A673 (cell line): ENCODE measurements around the gene SLC39A2. TPM values are rescaled to one million over a fixed set of nuclear protein-coding genes. Genes with fewer than 3 reads are reported as not detected.
"Not testable (repeated sequence)": the region's sequence is repeated elsewhere in the genome, so short reads cannot be mapped to it uniquely, and the experiment has no call there.

Source experiments
- BruUV-seq: library from RNA; stranded (reverse); fragments of 400-500 nt; replicated peaks from 2 replicates; lab custom pipeline; 2021; lab: Mats Ljungman, UMichigan
- CTCF ChIA-PET: fragments of 300-600 bp; sonication (Branson Sonifier 250); formaldehyde crosslinking; loops from one replicate; lab custom pipeline; 2022; ENCODE audit warnings: antibody characterized with exemption; lab: Charles Lee
- POLR2A ChIA-PET: fragments of 300-600 bp; sonication (Branson Sonifier 250); formaldehyde crosslinking; loops from one replicate; lab custom pipeline; 2022; ENCODE audit warnings: antibody characterized with exemption; ENCODE audit not compliant: low non-redundant PET; lab: Charles Lee
- DNase-seq: peaks from one replicate; pipeline ENCODE4 v3.0.0-alpha.2; 2015; ENCODE audit warnings: low spot score
- H3K27ac ChIP-seq: fragments of 200-600 bp; sonication (generic); 2 replicates; pipeline ENCODE4 v1.5.1; 2016; ENCODE audit warnings: mixed run types, low read depth, mild to moderate bottlenecking, mixed read lengths, antibody characterized with exemption, low read length; ENCODE audit not compliant: poor library complexity, severe bottlenecking
- H3K27me3 ChIP-seq: fragments of 200-600 bp; sonication (generic); replicated peaks from 2 replicates; pipeline ENCODE4 v1.6.1; 2017; ENCODE audit warnings: mixed run types, low read depth, mild to moderate bottlenecking, mixed read lengths, antibody characterized with exemption, low read length; ENCODE audit not compliant: insufficient read depth, poor library complexity
- H3K36me3 ChIP-seq: fragments of 200-600 bp; sonication (generic); 2 replicates; pipeline ENCODE4 v1.6.1; 2016; ENCODE audit warnings: mixed run types, mild to moderate bottlenecking, mixed read lengths, antibody characterized with exemption, low read length; ENCODE audit not compliant: insufficient read depth, poor library complexity, severe bottlenecking
- H3K4me1 ChIP-seq: fragments of 200-600 bp; sonication (generic); 2 replicates; pipeline ENCODE4 v1.6.1; 2017; ENCODE audit warnings: mixed run types, mild to moderate bottlenecking, mixed read lengths, antibody characterized with exemption, low read length; ENCODE audit not compliant: insufficient read depth, poor library complexity, severe bottlenecking
- H3K4me3 ChIP-seq: fragments of 200-600 bp; sonication (generic); 2 replicates; pipeline ENCODE4 v1.5.1; 2016; ENCODE audit warnings: low read depth, mixed run types, mild to moderate bottlenecking, mixed read lengths, low read length; ENCODE audit not compliant: poor library complexity, severe bottlenecking
- H3K9me3 ChIP-seq: fragments of 200-600 bp; sonication (generic); 2 replicates; pipeline ENCODE4 v1.6.1; 2016; ENCODE audit warnings: mixed run types, low read depth, mild to moderate bottlenecking, mixed read lengths, antibody characterized with exemption, low read length; ENCODE audit not compliant: poor library complexity, severe bottlenecking
- CTCF ChIP-seq: fragments of 300-800, 200-600 bp; sonication (generic); conservative IDR thresholded peaks from 2 replicates; pipeline ENCODE4 v1.5.1; 2017; ENCODE audit warnings: low read depth, mild to moderate bottlenecking, antibody characterized with exemption, low read length, moderate library complexity, mixed read lengths
- EZH2 ChIP-seq: fragments of 200-600 bp; sonication (generic); IDR thresholded peaks from 2 replicates; pipeline ENCODE4 v1.6.1; 2017; ENCODE audit warnings: borderline replicate concordance, low read depth, mild to moderate bottlenecking, mixed read lengths, antibody characterized with exemption, low read length; ENCODE audit not compliant: poor library complexity, severe bottlenecking
- intact Hi-C: fragments of 100-400 bp; cut with micrococcal nuclease; formaldehyde crosslinking; loops from one replicate; pipeline ENCODE4 v1.10.0; 2022; ENCODE audit not compliant: unreplicated experiment
- total RNA-seq: library from RNA; stranded (reverse); gene quantifications from 2 replicates; pipeline ENCODE4 v1.2.3, GENCODE V29; 2021

Gene SLC39A2
- total RNA-seq, 1 experiment from 2014 or later = not detected

- no TSS peak for BruUV-seq
- ChIA-PET POLR2A (no interaction called here), CTCF (no interaction called here)
- intact Hi-C loops = no loop called here
- Histone ChIP-seq H3K36me3 (no peaks in the 10 kb centered on the region), H3K9me3 (no peaks in the 10 kb centered on the region), H3K4me3 (no peak overlapping the region), H3K27ac (no peak overlapping the region), H3K4me1 (peaks cover 2% of the 10 kb centered on the region), H3K27me3 (no peaks in the 10 kb centered on the region)
- no peak for DNase-seq
- no peak for TF ChIP-seq CTCF
- no peak for TF ChIP-seq EZH2
Observed at GRCh38 chr14:20956376-20956976, 42.6 kb upstream of the SLC39A2 start.

DNA sequence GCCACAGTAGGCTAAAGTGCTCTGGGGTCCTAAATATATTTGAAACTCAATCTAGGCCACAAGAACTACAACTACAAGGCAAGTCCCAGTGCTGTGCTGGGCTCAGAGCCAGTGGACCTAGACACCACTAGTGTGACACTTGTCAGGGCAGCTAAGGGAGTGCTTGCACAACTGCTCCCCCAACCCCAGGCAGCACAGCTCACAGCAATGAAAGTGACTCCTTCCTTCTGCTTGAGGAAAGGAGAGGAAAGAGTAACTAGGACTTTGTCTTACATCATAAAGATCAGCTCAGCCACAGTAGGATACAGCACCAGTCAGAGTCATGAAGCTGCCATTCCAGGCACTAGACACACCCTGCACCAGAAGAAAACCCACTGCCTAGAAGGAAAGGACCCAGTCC lies 40.1 kb upstream of the SLC39A2 start:
- H3K27ac ChIP-seq, DNase-seq, H3K4me1 ChIP-seq, H3K4me3 ChIP-seq, POLR2A ChIA-PET, H3K36me3 ChIP-seq, H3K9me3 ChIP-seq, intact Hi-C loops, H3K27me3 ChIP-seq, BruUV-seq: not testable (repeated sequence)
- CTCF ChIA-PET = interaction anchor here (1.3 kb wide), 1 partner anchor 12 kb away, joined by 3 read pairs; no protein-coding TSS in a partner anchor

GRCh38 chr14:20969336-20969735 lies 29.8 kb upstream of the SLC39A2 start:
- Histone ChIP-seq H3K9me3 (no peaks in the 10 kb centered on the region), H3K4me1 (peaks cover 3% of the 10 kb centered on the region), H3K36me3 (no peaks in the 10 kb centered on the region), H3K27ac (no peak overlapping the region), H3K27me3 (no peaks in the 10 kb centered on the region), H3K4me3 (no peak overlapping the region)
- intact Hi-C loops = no loop called here
- CTCF ChIA-PET = no interaction called here
- BruUV-seq = no TSS peak
- no peak for TF ChIP-seq CTCF
- no peak for TF ChIP-seq EZH2
- POLR2A ChIA-PET = no interaction called here
- DNase-seq = no peak

DNA sequence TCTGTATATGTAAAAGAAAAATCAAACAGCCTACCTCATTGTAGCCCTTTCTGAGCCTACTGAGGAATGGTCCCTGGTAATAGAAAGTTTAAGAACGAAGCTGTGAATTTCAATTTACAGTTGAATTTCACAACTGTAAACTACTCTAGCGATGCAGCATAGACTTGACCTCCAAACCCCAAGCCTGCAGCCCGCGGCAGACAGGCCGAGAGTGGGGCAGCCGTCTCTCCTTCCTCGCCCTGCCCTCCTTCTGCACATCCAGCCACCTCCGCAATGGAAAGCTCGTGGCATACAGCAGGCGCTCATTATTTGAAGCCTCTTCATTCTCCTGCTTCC lies 28.5 kb upstream of the SLC39A2 start:
- ChIA-PET CTCF (interaction anchor here (0.6 to 2.0 kb wide), 22 partner anchors 8 to 555 kb away, joined by 3 to 21 read pairs (median 4); no protein-coding TSS in a partner anchor), POLR2A (interaction anchor here (0.5 to 0.6 kb wide), 2 partner anchors 9 to 285 kb away, joined by 4 read pairs; no protein-coding TSS in a partner anchor)
- TF ChIP-seq CTCF (no peak), EZH2 (no peak)
- Histone ChIP-seq H3K27ac (no peak overlapping the region), H3K9me3 (no peaks in the 10 kb centered on the region), H3K36me3 (no peaks in the 10 kb centered on the region), H3K4me3 (peak overlapping the region; percentile 58), H3K4me1 (peaks cover 3% of the 10 kb centered on the region), H3K27me3 (no peaks in the 10 kb centered on the region)
- DNase-seq = no peak
- no TSS peak for BruUV-seq
- intact Hi-C loops = loop anchor here (2.0 to 5.0 kb wide), 2 partner anchors 98 to 338 kb away; no protein-coding TSS in a partner anchor
